Kidney (tissue), 14 donors: Measurements from ENCODE around the gene FGF8. TPM values are rescaled to one million over a fixed set of nuclear protein-coding genes. Genes with fewer than 3 reads are reported as not detected.

ENCODE experiments used
- DNase-seq, 5 donors: peaks; one replicate each; pipeline ENCODE4 v3.0.0-alpha.2; 2013 to 2020
- FAIRE-seq: peaks from 2 replicates; lab custom pipeline; 2012; peaks lifted over from hg19 to GRCh38; lab: Jason Lieb, UNC
- H3K27ac ChIP-seq, 2 donors: one replicate each; pipeline ENCODE4 v1.7.0; 2013; ENCODE audit warnings: low read depth in 2 of 2, low read length in 2 of 2, inconsistent platforms in 1 of 2
- H3K27me3 ChIP-seq: one replicate; pipeline ENCODE4 v1.7.1; 2013; ENCODE audit warnings: low read length, inconsistent platforms; ENCODE audit not compliant: control insufficient read depth, insufficient read depth
- H3K36me3 ChIP-seq, 3 donors: one replicate each; pipeline versions ENCODE4 v1.7.0 to v1.7.1; 2013; ENCODE audit warnings: low read length in 3 of 3, control low read depth in 1 of 3, inconsistent platforms in 1 of 3; ENCODE audit not compliant: insufficient read depth in 3 of 3, control insufficient read depth in 2 of 3
- H3K4me1 ChIP-seq, 3 donors: one replicate each; pipeline versions ENCODE4 v1.7.0 to v1.7.1; 2013; ENCODE audit warnings: low read length in 3 of 3, inconsistent platforms in 1 of 3, low read depth in 1 of 3; ENCODE audit not compliant: control insufficient read depth in 2 of 3, insufficient read depth in 2 of 3
- H3K4me3 ChIP-seq, 3 donors: one replicate each; pipeline versions ENCODE4 v1.7.0 to v1.8.1; 2013; ENCODE audit warnings: low read length in 3 of 3, control low read depth in 1 of 3, inconsistent platforms in 1 of 3
- H3K9ac ChIP-seq, 3 donors: one replicate each; pipeline versions ENCODE4 v1.7.0 to v1.7.1; 2013; ENCODE audit warnings: low read length in 3 of 3, control low read depth in 1 of 3, inconsistent platforms in 1 of 3
- H3K9me3 ChIP-seq, 3 donors: one replicate each; pipeline versions ENCODE4 v1.7.0 to v1.7.1; 2013; ENCODE audit warnings: low read length in 3 of 3, control low read depth in 1 of 3, inconsistent platforms in 1 of 3; ENCODE audit not compliant: control insufficient read depth in 2 of 3, insufficient read depth in 1 of 3
- CTCF ChIP-seq: IDR thresholded peaks from 3 replicates; pipeline ENCODE4 v1.5.1; 2012; ENCODE audit warnings: mild to moderate bottlenecking, moderate library complexity, borderline replicate concordance; ENCODE audit not compliant: insufficient read depth; ENCODE audit errors: extremely low read depth
- intact Hi-C: fragments of 100-400 bp; cut with DNase I; formaldehyde crosslinking; loops from one replicate; pipeline ENCODE4 v1.11.1; 2022
- polyA plus RNA-seq: library from polyadenylated mRNA; stranded (reverse); fragments of 350-450 nt; fragmentation: Illumina TruSeq; extraction: RNeasy Lipid Tissue Mini Kit (QIAGEN cat#74804); gene quantifications from one replicate; pipeline ENCODE4 v1.2.3, GENCODE V29; 2014; ENCODE audit warnings: low read depth, low replicate concordance; ENCODE audit not compliant: insufficient read depth
- total RNA-seq: library from RNA; stranded (reverse); fragmentation: NEBNext Ultra II Directional; extraction: Animal tissue kit (Norgen Biotek cat#: 25700); gene quantifications from one replicate; pipeline ENCODE4 v1.2.1, GENCODE V29; 2021
- donor health status: control.
- donor health status: control.
- donor health status: control.
- donor health status: control.
- donor health status: control.
- donor health status: DM: yes; HTN: yes; CAD: no.
- donor health status: Normal renal cell carcinoma (clear cell type).

Gene FGF8
- total and polyA plus RNA-seq, 2 donors from 2014 or later = not detected

GRCh38 chr10:101783736-101784118 lies 7.8 kb upstream of the FGF8 start:
- DNase-seq (peak in 2 of 5 donors; percentile 18 to 34), FAIRE-seq (no peak)
- peak overlapping the region; percentile 77 to 87 (median 80) for H3K4me3 ChIP-seq
- no peaks in the 10 kb centered on the region for H3K9me3 ChIP-seq
- peaks cover 4% of the 10 kb centered on the region for H3K27me3 ChIP-seq
- peaks cover 0 to 30% (median 4%) of the 10 kb centered on the region in 3 donors for H3K4me1 ChIP-seq
- no peak overlapping the region for H3K27ac ChIP-seq
- peaks cover 9 to 28% (median 18%) of the 10 kb centered on the region in 3 donors for H3K36me3 ChIP-seq
- intact Hi-C loops = no loop called here
- H3K9ac ChIP-seq = peak overlapping the region in 2 of 3 donors; percentile 29 to 67
- TF ChIP-seq CTCF = no peak

- H3K4me3 ChIP-seq = peak within 1 kb of the TSS; percentile 77 to 87 (median 80)
- intact Hi-C loops = no loop called here
- H3K27ac ChIP-seq = no peak within 1 kb of the TSS
- DNase-seq (peak; percentile 90 to 96 (median 93)), FAIRE-seq (no peak)
- H3K36me3 ChIP-seq = peaks cover 9 to 28% (median 18%) of the 10 kb centered on the region in 3 donors
- peaks cover 7% of the 10 kb centered on the region for H3K27me3 ChIP-seq
- H3K9ac ChIP-seq = peak within 1 kb of the TSS; percentile 29 to 70 (median 67)
- peaks cover 0 to 30% (median 4%) of the 10 kb centered on the region in 3 donors for H3K4me1 ChIP-seq
- no peaks in the 10 kb centered on the region for H3K9me3 ChIP-seq
- no peak for TF ChIP-seq CTCF
Observed at GRCh38 chr10:101782811-101783735, 7.2 kb upstream of the FGF8 start, which contains the start of gene NPM3. NPM3 (minus strand) TSS chr10:101783446; CDS start chr10:101783390, 56 bp downstream.

- DNase-seq (peak in 2 of 5 donors; percentile 45 to 64), FAIRE-seq (no peak)
- Histone ChIP-seq H3K36me3 (peaks cover 9 to 22% (median 13%) of the 10 kb centered on the region in 3 donors), H3K4me3 (peak overlapping the region in 2 of 3 donors; percentile 77 to 80), H3K27me3 (peaks cover 15% of the 10 kb centered on the region), H3K4me1 (peaks cover 0 to 30% (median 4%) of the 10 kb centered on the region in 3 donors), H3K9ac (peak overlapping the region in 1 of 3 donors; percentile 70), H3K9me3 (no peaks in the 10 kb centered on the region), H3K27ac (no peak overlapping the region)
- intact Hi-C loops = no loop called here
- TF ChIP-seq CTCF = no peak
Observed at GRCh38 chr10:101781984-101782810, 6.3 kb upstream of the FGF8 start.
